HEK293 (cell line): ENCODE data around the gene CAPN7.

Experiments used
- GLIS2 ChIP-seq: fragments of 450-650 bp; formaldehyde crosslinking; IDR thresholded peaks from 2 replicates; pipeline ENCODE4 v1.5.1; 2016; ENCODE audit warnings: missing biosample characterization, missing genetic modification characterization
- HOXA7 ChIP-seq: sonication (generic); formaldehyde crosslinking; IDR thresholded peaks from 2 replicates; pipeline ENCODE4 v1.8.1; 2022; ENCODE audit warnings: missing genetic modification reagents, borderline replicate concordance
- KLF1 ChIP-seq: fragments of 450-650 bp; formaldehyde crosslinking; IDR thresholded peaks from 2 replicates; pipeline ENCODE4 v1.5.1; 2016; ENCODE audit warnings: missing biosample characterization, missing genetic modification characterization
- KLF10 ChIP-seq: fragments of 450-650 bp; IDR thresholded peaks from 2 replicates; pipeline ENCODE4 v1.5.1; 2018; ENCODE audit warnings: missing biosample characterization, mild to moderate bottlenecking, missing genetic modification characterization
- KLF8 ChIP-seq: fragments of 450-650 bp; formaldehyde crosslinking; IDR thresholded peaks from 2 replicates; pipeline ENCODE4 v1.5.1; 2016; ENCODE audit warnings: missing biosample characterization, missing genetic modification characterization
- KLF9 ChIP-seq: fragments of 450-650 bp; formaldehyde crosslinking; IDR thresholded peaks from 2 replicates; pipeline ENCODE4 v1.5.1; 2016; ENCODE audit warnings: missing biosample characterization, missing genetic modification characterization, low read depth
- ZFP41 ChIP-seq: fragments of 450-650 bp; formaldehyde crosslinking; IDR thresholded peaks from 2 replicates; pipeline ENCODE4 v1.5.1; 2016; ENCODE audit warnings: missing biosample characterization, missing genetic modification characterization, borderline replicate concordance
- ZIC2 ChIP-seq: fragments of 450-650 bp; formaldehyde crosslinking; IDR thresholded peaks from 2 replicates; pipeline ENCODE4 v1.5.1; 2016; ENCODE audit warnings: missing biosample characterization, missing genetic modification characterization
- ZNF140 ChIP-seq: fragments of 450-650 bp; formaldehyde crosslinking; IDR thresholded peaks from 2 replicates; pipeline ENCODE4 v1.5.1; 2016; ENCODE audit warnings: missing biosample characterization, missing genetic modification characterization
- ZNF146 ChIP-seq: fragments of 450-650 bp; formaldehyde crosslinking; IDR thresholded peaks from 2 replicates; pipeline ENCODE4 v1.5.1; 2016; ENCODE audit warnings: missing biosample characterization, missing genetic modification characterization
- ZNF2 ChIP-seq: fragments of 450-650 bp; formaldehyde crosslinking; IDR thresholded peaks from 2 replicates; pipeline ENCODE4 v1.5.1; 2016; ENCODE audit warnings: missing biosample characterization, missing genetic modification characterization
- ZNF24 ChIP-seq: fragments of 450-650 bp; formaldehyde crosslinking; IDR thresholded peaks from 2 replicates; pipeline ENCODE4 v1.5.1; 2016; ENCODE audit warnings: missing biosample characterization, missing genetic modification characterization
- ZNF274 ChIP-seq, 2 experiments: fragments of 200-500 bp in 1 of 2; fragments of 450-650 bp in 1 of 2; sonication (Bioruptor generic) in 1 of 2; formaldehyde crosslinking in 1 of 2; IDR thresholded peaks; 2 replicates each; pipeline versions ENCODE4 v1.5.1 to v1.6.1; 2014 to 2016; ENCODE audit warnings: borderline replicate concordance in 1 of 2, inconsistent platforms in 1 of 2, low read length in 1 of 2, missing biosample characterization in 1 of 2, missing genetic modification characterization in 1 of 2
- ZNF366 ChIP-seq: fragments of 450-650 bp; formaldehyde crosslinking; conservative IDR thresholded peaks from 2 replicates; pipeline ENCODE4 v1.5.1; 2016; ENCODE audit warnings: missing biosample characterization, missing genetic modification characterization
- ZNF423 ChIP-seq: fragments of 450-650 bp; formaldehyde crosslinking; IDR thresholded peaks from 2 replicates; pipeline ENCODE4 v1.5.1; 2016; ENCODE audit warnings: missing biosample characterization, missing genetic modification characterization
- ZNF510 ChIP-seq: fragments of 450-650 bp; formaldehyde crosslinking; IDR thresholded peaks from 2 replicates; pipeline ENCODE4 v1.5.1; 2018; ENCODE audit warnings: mild to moderate bottlenecking, missing genetic modification characterization, missing biosample characterization; ENCODE audit not compliant: insufficient replicate concordance
- ZNF623 ChIP-seq: fragments of 450-650 bp; formaldehyde crosslinking; IDR thresholded peaks from 2 replicates; pipeline ENCODE4 v1.5.1; 2016; ENCODE audit warnings: missing biosample characterization, missing genetic modification characterization
- ZNF624 ChIP-seq: fragments of 450-650 bp; formaldehyde crosslinking; IDR thresholded peaks from 2 replicates; pipeline ENCODE4 v1.5.1; 2017; ENCODE audit warnings: missing biosample characterization, missing genetic modification characterization
- ZNF701 ChIP-seq: fragments of 450-650 bp; formaldehyde crosslinking; IDR thresholded peaks from 2 replicates; pipeline ENCODE4 v1.5.1; 2016; ENCODE audit warnings: missing biosample characterization, missing genetic modification characterization
- ZNF707 ChIP-seq: fragments of 450-650 bp; formaldehyde crosslinking; IDR thresholded peaks from 2 replicates; pipeline ENCODE4 v1.5.1; 2016; ENCODE audit warnings: missing biosample characterization, missing genetic modification characterization
- ZSCAN30 ChIP-seq: fragments of 450-650 bp; IDR thresholded peaks from 2 replicates; pipeline ENCODE4 v1.5.1; 2018; ENCODE audit warnings: missing biosample characterization, mild to moderate bottlenecking, missing genetic modification characterization, moderate library complexity
- TF ChIP-seq, protein P1 (sequence below): fragments of 450-650 bp; formaldehyde crosslinking; IDR thresholded peaks from 2 replicates; pipeline ENCODE4 v1.5.1; 2016; ENCODE audit warnings: missing biosample characterization, missing genetic modification characterization, borderline replicate concordance
- TF ChIP-seq, protein P2 (sequence below): fragments of 450-650 bp; formaldehyde crosslinking; IDR thresholded peaks from 2 replicates; pipeline ENCODE4 v1.5.1; 2017; ENCODE audit warnings: missing biosample characterization, missing genetic modification characterization
- TF ChIP-seq, protein P3 (sequence below): IDR thresholded peaks from 2 replicates; pipeline ENCODE4 v1.6.1; 2011; ENCODE audit warnings: mild to moderate bottlenecking, low read depth, low read length, borderline replicate concordance
- TF ChIP-seq, protein P4 (sequence below): fragments of 450-650 bp; formaldehyde crosslinking; conservative IDR thresholded peaks from 2 replicates; pipeline ENCODE4 v1.5.1; 2016; ENCODE audit warnings: low read depth, missing biosample characterization, missing genetic modification characterization
- TF ChIP-seq, protein P5 (sequence below): fragments of 450-650 bp; formaldehyde crosslinking; IDR thresholded peaks from 2 replicates; pipeline ENCODE4 v1.5.1; 2016; ENCODE audit warnings: missing biosample characterization, missing genetic modification characterization

Gene CAPN7

DNA sequence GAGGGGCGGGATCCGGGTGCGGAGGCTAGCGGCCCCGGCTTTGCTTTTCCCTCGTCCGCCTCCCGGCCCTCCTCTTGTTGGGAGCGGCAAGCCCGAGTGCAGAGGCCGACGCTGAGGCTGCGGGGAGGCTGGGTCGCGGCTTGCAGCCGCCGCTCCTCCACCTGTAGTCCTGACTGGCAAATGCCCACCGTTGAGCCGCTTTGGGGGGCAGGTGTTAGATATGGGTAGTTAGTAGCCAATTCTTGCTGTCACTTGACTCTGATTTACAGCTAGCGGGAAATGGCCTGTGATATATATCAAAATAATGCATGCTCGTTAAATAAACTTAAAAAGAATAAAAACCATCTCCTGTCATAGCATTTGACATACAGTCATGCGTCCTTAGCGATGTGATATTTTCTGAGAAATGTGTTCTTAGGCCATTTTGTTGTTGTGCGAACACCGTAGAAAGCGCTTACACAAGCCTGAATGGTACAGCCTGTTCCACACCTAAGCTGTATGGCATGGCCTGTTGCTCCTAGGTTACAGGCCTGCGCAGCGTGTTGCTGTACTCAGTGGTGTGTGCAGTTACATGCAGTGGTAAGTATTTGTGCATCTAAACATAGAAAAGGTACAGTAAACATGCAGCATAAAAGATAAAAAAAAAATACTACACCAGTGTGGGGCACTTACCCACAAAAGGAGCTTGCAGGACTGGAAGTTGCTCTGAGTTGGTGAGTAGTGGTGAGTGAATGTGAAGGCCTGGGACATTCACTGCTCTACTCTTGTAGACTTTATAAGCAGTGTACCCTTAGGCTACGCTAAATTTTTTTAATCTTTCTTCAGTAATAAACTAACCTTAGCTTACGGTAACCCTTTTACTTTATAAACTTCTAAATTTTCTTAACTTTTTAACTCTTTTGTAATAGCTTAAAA lies 873 bp downstream of the CAPN7 start (continued):
- TF ChIP-seq KLF9 (tag by site-specific recombination) = no peak
- TF ChIP-seq ZNF24 (tag by site-specific recombination) = no peak
- TF ChIP-seq ZNF707 (tag by site-specific recombination) = no peak
- no peak for TF ChIP-seq ZNF366 (tag by site-specific recombination)
- no peak for TF ChIP-seq ZNF624 (tag by site-specific recombination)
- no peak for TF ChIP-seq ZIC2 (tag by site-specific recombination)
- TF ChIP-seq ZNF146 (tag by site-specific recombination) = no peak
- TF ChIP-seq ZNF623 = no peak
- no peak for TF ChIP-seq ZSCAN30 (tag by site-specific recombination)
- TF ChIP-seq KLF1 (tag by site-specific recombination) = no peak
- no peak for TF ChIP-seq HOXA7 (CRISPR knock-in tag)
- TF ChIP-seq, protein P1, sequence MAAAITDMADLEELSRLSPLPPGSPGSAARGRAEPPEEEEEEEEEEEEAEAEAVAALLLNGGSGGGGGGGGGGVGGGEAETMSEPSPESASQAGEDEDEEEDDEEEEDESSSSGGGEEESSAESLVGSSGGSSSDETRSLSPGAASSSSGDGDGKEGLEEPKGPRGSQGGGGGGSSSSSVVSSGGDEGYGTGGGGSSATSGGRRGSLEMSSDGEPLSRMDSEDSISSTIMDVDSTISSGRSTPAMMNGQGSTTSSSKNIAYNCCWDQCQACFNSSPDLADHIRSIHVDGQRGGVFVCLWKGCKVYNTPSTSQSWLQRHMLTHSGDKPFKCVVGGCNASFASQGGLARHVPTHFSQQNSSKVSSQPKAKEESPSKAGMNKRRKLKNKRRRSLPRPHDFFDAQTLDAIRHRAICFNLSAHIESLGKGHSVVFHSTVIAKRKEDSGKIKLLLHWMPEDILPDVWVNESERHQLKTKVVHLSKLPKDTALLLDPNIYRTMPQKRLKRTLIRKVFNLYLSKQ (tag by site-specific recombination) = no peak
- TF ChIP-seq, protein P2, sequence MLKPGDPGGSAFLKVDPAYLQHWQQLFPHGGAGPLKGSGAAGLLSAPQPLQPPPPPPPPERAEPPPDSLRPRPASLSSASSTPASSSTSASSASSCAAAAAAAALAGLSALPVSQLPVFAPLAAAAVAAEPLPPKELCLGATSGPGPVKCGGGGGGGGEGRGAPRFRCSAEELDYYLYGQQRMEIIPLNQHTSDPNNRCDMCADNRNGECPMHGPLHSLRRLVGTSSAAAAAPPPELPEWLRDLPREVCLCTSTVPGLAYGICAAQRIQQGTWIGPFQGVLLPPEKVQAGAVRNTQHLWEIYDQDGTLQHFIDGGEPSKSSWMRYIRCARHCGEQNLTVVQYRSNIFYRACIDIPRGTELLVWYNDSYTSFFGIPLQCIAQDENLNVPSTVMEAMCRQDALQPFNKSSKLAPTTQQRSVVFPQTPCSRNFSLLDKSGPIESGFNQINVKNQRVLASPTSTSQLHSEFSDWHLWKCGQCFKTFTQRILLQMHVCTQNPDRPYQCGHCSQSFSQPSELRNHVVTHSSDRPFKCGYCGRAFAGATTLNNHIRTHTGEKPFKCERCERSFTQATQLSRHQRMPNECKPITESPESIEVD (tag by site-specific recombination) = no peak
- peak; percentile 20; the same call in 1 of the 2 replicates for TF ChIP-seq GLIS2 (tag by site-specific recombination)
- TF ChIP-seq ZNF701 (tag by site-specific recombination) = no peak
- TF ChIP-seq ZNF510 (tag by site-specific recombination) = no peak
- no peak for TF ChIP-seq KLF10 (tag by site-specific recombination)
- TF ChIP-seq KLF8 = peak; percentile 62; the same call in 1 of the 2 replicates
- TF ChIP-seq ZNF2 (tag by site-specific recombination) = no peak
- TF ChIP-seq ZNF140 = no peak
- TF ChIP-seq ZNF423 (tag by site-specific recombination) = no peak
- TF ChIP-seq, protein P3, sequence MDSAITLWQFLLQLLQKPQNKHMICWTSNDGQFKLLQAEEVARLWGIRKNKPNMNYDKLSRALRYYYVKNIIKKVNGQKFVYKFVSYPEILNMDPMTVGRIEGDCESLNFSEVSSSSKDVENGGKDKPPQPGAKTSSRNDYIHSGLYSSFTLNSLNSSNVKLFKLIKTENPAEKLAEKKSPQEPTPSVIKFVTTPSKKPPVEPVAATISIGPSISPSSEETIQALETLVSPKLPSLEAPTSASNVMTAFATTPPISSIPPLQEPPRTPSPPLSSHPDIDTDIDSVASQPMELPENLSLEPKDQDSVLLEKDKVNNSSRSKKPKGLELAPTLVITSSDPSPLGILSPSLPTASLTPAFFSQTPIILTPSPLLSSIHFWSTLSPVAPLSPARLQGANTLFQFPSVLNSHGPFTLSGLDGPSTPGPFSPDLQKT = no peak
- TF ChIP-seq, protein P4, sequence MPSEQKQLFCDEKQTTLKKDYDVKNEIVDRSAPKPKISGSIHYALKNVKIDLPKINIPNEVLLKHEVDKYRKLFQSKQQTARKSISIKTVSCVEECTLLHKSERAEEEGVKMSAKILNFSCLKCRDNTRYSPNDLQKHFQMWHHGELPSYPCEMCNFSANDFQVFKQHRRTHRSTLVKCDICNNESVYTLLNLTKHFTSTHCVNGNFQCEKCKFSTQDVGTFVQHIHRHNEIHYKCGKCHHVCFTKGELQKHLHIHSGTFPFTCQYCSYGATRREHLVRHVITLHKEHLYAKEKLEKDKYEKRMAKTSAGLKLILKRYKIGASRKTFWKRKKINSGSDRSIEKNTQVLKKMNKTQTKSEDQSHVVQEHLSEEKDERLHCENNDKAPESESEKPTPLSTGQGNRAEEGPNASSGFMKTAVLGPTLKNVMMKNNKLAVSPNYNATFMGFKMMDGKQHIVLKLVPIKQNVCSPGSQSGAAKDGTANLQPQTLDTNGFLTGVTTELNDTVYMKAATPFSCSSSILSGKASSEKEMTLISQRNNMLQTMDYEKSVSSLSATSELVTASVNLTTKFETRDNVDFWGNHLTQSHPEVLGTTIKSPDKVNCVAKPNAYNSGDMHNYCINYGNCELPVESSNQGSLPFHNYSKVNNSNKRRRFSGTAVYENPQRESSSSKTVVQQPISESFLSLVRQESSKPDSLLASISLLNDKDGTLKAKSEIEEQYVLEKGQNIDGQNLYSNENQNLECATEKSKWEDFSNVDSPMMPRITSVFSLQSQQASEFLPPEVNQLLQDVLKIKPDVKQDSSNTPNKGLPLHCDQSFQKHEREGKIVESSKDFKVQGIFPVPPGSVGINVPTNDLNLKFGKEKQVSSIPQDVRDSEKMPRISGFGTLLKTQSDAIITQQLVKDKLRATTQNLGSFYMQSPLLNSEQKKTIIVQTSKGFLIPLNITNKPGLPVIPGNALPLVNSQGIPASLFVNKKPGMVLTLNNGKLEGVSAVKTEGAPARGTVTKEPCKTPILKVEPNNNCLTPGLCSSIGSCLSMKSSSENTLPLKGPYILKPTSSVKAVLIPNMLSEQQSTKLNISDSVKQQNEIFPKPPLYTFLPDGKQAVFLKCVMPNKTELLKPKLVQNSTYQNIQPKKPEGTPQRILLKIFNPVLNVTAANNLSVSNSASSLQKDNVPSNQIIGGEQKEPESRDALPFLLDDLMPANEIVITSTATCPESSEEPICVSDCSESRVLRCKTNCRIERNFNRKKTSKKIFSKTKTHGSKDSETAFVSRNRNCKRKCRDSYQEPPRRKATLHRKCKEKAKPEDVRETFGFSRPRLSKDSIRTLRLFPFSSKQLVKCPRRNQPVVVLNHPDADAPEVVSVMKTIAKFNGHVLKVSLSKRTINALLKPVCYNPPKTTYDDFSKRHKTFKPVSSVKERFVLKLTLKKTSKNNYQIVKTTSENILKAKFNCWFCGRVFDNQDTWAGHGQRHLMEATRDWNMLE (tag by site-specific recombination) = no peak
- TF ChIP-seq, protein P5, sequence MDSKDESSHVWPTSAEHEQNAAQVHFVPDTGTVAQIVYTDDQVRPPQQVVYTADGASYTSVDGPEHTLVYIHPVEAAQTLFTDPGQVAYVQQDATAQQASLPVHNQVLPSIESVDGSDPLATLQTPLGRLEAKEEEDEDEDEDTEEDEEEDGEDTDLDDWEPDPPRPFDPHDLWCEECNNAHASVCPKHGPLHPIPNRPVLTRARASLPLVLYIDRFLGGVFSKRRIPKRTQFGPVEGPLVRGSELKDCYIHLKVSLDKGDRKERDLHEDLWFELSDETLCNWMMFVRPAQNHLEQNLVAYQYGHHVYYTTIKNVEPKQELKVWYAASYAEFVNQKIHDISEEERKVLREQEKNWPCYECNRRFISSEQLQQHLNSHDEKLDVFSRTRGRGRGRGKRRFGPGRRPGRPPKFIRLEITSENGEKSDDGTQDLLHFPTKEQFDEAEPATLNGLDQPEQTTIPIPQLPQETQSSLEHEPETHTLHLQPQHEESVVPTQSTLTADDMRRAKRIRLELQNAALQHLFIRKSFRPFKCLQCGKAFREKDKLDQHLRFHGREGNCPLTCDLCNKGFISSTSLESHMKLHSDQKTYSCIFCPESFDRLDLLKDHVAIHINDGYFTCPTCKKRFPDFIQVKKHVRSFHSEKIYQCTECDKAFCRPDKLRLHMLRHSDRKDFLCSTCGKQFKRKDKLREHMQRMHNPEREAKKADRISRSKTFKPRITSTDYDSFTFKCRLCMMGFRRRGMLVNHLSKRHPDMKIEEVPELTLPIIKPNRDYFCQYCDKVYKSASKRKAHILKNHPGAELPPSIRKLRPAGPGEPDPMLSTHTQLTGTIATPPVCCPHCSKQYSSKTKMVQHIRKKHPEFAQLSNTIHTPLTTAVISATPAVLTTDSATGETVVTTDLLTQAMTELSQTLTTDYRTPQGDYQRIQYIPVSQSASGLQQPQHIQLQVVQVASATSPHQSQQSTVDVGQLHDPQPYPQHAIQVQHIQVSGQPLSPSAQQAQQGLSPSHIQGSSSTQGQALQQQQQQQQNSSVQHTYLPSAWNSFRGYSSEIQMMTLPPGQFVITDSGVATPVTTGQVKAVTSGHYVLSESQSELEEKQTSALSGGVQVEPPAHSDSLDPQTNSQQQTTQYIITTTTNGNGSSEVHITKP (tag by site-specific recombination) = peak; percentile 95
- no peak for TF ChIP-seq ZNF274 (IDR thresholded peaks at IDR 0.05; ENCODE audit: low read length)
- TF ChIP-seq ZNF274 (tag by site-specific recombination; IDR thresholded peaks at IDR 0.05; ENCODE audit: borderline replicate concordance) = no peak
- TF ChIP-seq ZFP41 (tag by site-specific recombination) = no peak
